Measurements from ENCODE around the gene FARP2.
"Not testable (repeated sequence)": the region's sequence is repeated elsewhere in the genome, so short reads cannot be mapped to it uniquely, and the experiment has no call there.

FARP2 gene

GRCh38 chr2:241372361-241372992 is 16.4 kb downstream of the FARP2 start:
- Histone ChIP-seq H3K36me3 (ENCODE audit: control insufficient read depth, insufficient read depth, low read length) (no peaks in the 10 kb centered on the region), H3K4me1 (peaks cover 43% of the 10 kb centered on the region), H3K4me3 (ENCODE audit: low read depth, low read length) (no peak overlapping the region), H3K27ac (peak overlapping the region; percentile 86), H3K27me3 (ENCODE audit: control insufficient read depth, insufficient read depth, low read length) (no peaks in the 10 kb centered on the region), H2AFZ (no peak overlapping the region), H3K4me2 (ENCODE audit: low read length) (no peak overlapping the region), H3K79me2 (peaks cover 56% of the 10 kb centered on the region), H3K9me3 (ENCODE audit: control insufficient read depth, low read length) (no peaks in the 10 kb centered on the region), H3K9ac (no peak overlapping the region)
- TF ChIP-seq CTCF (IDR thresholded peaks at IDR 0.05): no peak

GRCh38 chr2:241373446-241373845 is 17.4 kb downstream of the FARP2 start:
- Histone ChIP-seq H3K27ac (peak overlapping the region; percentile 86), H3K79me2 (peaks cover 51% of the 10 kb centered on the region), H2AFZ (no peak overlapping the region), H3K4me3 (ENCODE audit: low read depth, low read length) (no peak overlapping the region), H3K9ac (no peak overlapping the region), H3K9me3 (ENCODE audit: control insufficient read depth, low read length) (no peaks in the 10 kb centered on the region), H3K36me3 (ENCODE audit: control insufficient read depth, insufficient read depth, low read length) (no peaks in the 10 kb centered on the region), H3K4me1 (peaks cover 40% of the 10 kb centered on the region), H3K4me2 (ENCODE audit: low read length) (no peak overlapping the region), H3K27me3 (ENCODE audit: control insufficient read depth, insufficient read depth, low read length) (no peaks in the 10 kb centered on the region)
- TF ChIP-seq CTCF (IDR thresholded peaks at IDR 0.05): no peak

GRCh38 chr2:241373906-241374305 is 17.8 kb downstream of the FARP2 start:
- peak overlapping the region; percentile 86 for H3K27ac ChIP-seq
- peaks cover 51% of the 10 kb centered on the region for H3K79me2 ChIP-seq
- not testable (repeated sequence) for H3K9ac ChIP-seq; H3K4me3 ChIP-seq (ENCODE audit: low read depth, low read length); H3K27me3 ChIP-seq (ENCODE audit: control insufficient read depth, insufficient read depth, low read length); H2AFZ ChIP-seq; H3K9me3 ChIP-seq (ENCODE audit: control insufficient read depth, low read length); H3K36me3 ChIP-seq (ENCODE audit: control insufficient read depth, insufficient read depth, low read length); H3K4me2 ChIP-seq (ENCODE audit: low read length)
- peaks cover 44% of the 10 kb centered on the region for H3K4me1 ChIP-seq

- no peak overlapping the region for H3K4me3 ChIP-seq (ENCODE audit: low read depth, low read length)
- peak overlapping the region; percentile 55 for H3K4me2 ChIP-seq (ENCODE audit: low read length)
- no peaks in the 10 kb centered on the region for H3K36me3 ChIP-seq (ENCODE audit: control insufficient read depth, insufficient read depth, low read length)
- TF ChIP-seq CTCF (IDR thresholded peaks at IDR 0.05): no peak
- no peaks in the 10 kb centered on the region for H3K27me3 ChIP-seq (ENCODE audit: control insufficient read depth, insufficient read depth, low read length)
- H3K4me1 ChIP-seq: peaks cover 53% of the 10 kb centered on the region
- peak overlapping the region; percentile 86 for H3K27ac ChIP-seq
- no peaks in the 10 kb centered on the region for H3K9me3 ChIP-seq (ENCODE audit: control insufficient read depth, low read length)
- no peak overlapping the region for H2AFZ ChIP-seq
- H3K79me2 ChIP-seq: peaks cover 45% of the 10 kb centered on the region
- no peak overlapping the region for H3K9ac ChIP-seq
Observed at GRCh38 chr2:241375300-241375699, 19.2 kb downstream of the FARP2 start.

- H3K4me3 ChIP-seq (ENCODE audit: low read depth, low read length): no peak overlapping the region
- H3K27ac ChIP-seq: peak overlapping the region; percentile 86
- H3K79me2 ChIP-seq: peaks cover 43% of the 10 kb centered on the region
- no peaks in the 10 kb centered on the region for H3K9me3 ChIP-seq (ENCODE audit: control insufficient read depth, low read length)
- no peaks in the 10 kb centered on the region for H3K27me3 ChIP-seq (ENCODE audit: control insufficient read depth, insufficient read depth, low read length)
- peaks cover 66% of the 10 kb centered on the region for H3K4me1 ChIP-seq
- H3K36me3 ChIP-seq (ENCODE audit: control insufficient read depth, insufficient read depth, low read length): no peaks in the 10 kb centered on the region
- H3K4me2 ChIP-seq (ENCODE audit: low read length): peak overlapping the region; percentile 53
- no peak overlapping the region for H2AFZ ChIP-seq
- no peak overlapping the region for H3K9ac ChIP-seq
- no peak for TF ChIP-seq CTCF (IDR thresholded peaks at IDR 0.05)
Observed at GRCh38 chr2:241376808-241377207, 20.7 kb downstream of the FARP2 start.

All from parathyroid adenoma (tissue), 2 donors.